ENCODE measurements around the gene GRIK4.

- TF ChIP-seq SIN3A (IDR thresholded peaks at IDR 0.05; ENCODE audit: borderline replicate concordance, low read depth, low read length) (no peak), YY1 (IDR thresholded peaks at IDR 0.05; ENCODE audit: low read depth) (no peak), CTCF (IDR thresholded peaks at IDR 0.05) (no peak), MXI1 (IDR thresholded peaks at IDR 0.05; ENCODE audit: low read depth, low read length) (0 out of 2 replicates have a peak, but pooled peaks have one; percentile 57), POLR2AphosphoS5 (IDR thresholded peaks at IDR 0.05; ENCODE audit: low read depth, low read length) (no peak), ELF1 (IDR thresholded peaks at IDR 0.05) (no peak), NFIC (IDR thresholded peaks at IDR 0.05; ENCODE audit: borderline replicate concordance) (peak; percentile 42; the same call in 1 of the 2 replicates), EP300 (IDR thresholded peaks at IDR 0.05; ENCODE audit: borderline replicate concordance in 1 of 2, low read depth in 1 of 2, low read length in 1 of 2) (peak in 1 of 2 experiments; percentile 76; a peak in 2 of 4 replicates), USF2 (IDR thresholded peaks at IDR 0.05; ENCODE audit: borderline replicate concordance, low read depth, low read length) (no peak), EZH2phosphoT487 (IDR thresholded peaks at IDR 0.05; ENCODE audit: borderline replicate concordance, low read depth) (no peak), RFX5 (IDR thresholded peaks at IDR 0.05; ENCODE audit: low read length) (no peak), RAD21 (IDR thresholded peaks at IDR 0.05; ENCODE audit: low read length) (no peak; the same call in 1 of the 2 replicates), JUND (IDR thresholded peaks at IDR 0.05) (peak; percentile 14; the same call in 1 of the 2 replicates)
These were observed 28.3 kb downstream of the GRIK4 start for GRCh38 chr11:120539667-120540369.

All from SK-N-SH (cell line).